H9 (cell line): ENCODE measurements around the gene FCAMR. TPM values are rescaled to one million over a fixed set of nuclear protein-coding genes. Genes with fewer than 3 reads are reported as not detected.

Experiments used
- DNase-seq: peaks from one replicate; pipeline ENCODE4 v3.0.0-alpha.2; 2017
- H2AFZ ChIP-seq: one replicate; pipeline ENCODE4 v1.6.1; 2013; ENCODE audit warnings: mild to moderate bottlenecking, low read length, control low read depth, moderate library complexity
- H2AK5ac ChIP-seq: 2 replicates; pipeline ENCODE4 v1.6.1; 2013; ENCODE audit warnings: low read length, control low read depth, mixed read lengths; ENCODE audit not compliant: insufficient read length
- H2BK120ac ChIP-seq: one replicate; pipeline ENCODE4 v1.6.1; 2013; ENCODE audit warnings: low read depth, mild to moderate bottlenecking, low read length, control low read depth, inconsistent platforms; ENCODE audit not compliant: poor library complexity, severe bottlenecking
- H2BK12ac ChIP-seq: 2 replicates; pipeline ENCODE4 v1.6.1; 2013; ENCODE audit warnings: low read length, control low read depth, mixed read lengths, low read depth; ENCODE audit not compliant: insufficient read length
- H2BK15ac ChIP-seq: 2 replicates; pipeline ENCODE4 v1.6.1; 2013; ENCODE audit warnings: low read depth, low read length, control low read depth
- H2BK20ac ChIP-seq: one replicate; pipeline ENCODE4 v1.6.1; 2013; ENCODE audit warnings: low read depth, mild to moderate bottlenecking, low read length, control low read depth, inconsistent platforms; ENCODE audit not compliant: poor library complexity, severe bottlenecking
- H2BK5ac ChIP-seq: 2 replicates; pipeline ENCODE4 v1.6.1; 2013; ENCODE audit warnings: low read length, control low read depth, mixed read lengths; ENCODE audit not compliant: insufficient read length
- H3K14ac ChIP-seq: 2 replicates; pipeline ENCODE4 v1.6.1; 2013; ENCODE audit warnings: low read length, control low read depth; ENCODE audit not compliant: insufficient read depth
- H3K18ac ChIP-seq: 2 replicates; pipeline ENCODE4 v1.6.1; 2013; ENCODE audit warnings: low read depth, mild to moderate bottlenecking, mixed read lengths, low read length, control low read depth; ENCODE audit not compliant: insufficient read length
- H3K23ac ChIP-seq: 2 replicates; pipeline ENCODE4 v1.6.1; 2013; ENCODE audit warnings: low read length, control low read depth, mixed read lengths, low read depth; ENCODE audit not compliant: insufficient read length
- H3K23me2 ChIP-seq: 2 replicates; pipeline ENCODE4 v1.6.1; 2013; ENCODE audit warnings: low read depth, mild to moderate bottlenecking, mixed read lengths, low read length, control low read depth; ENCODE audit not compliant: insufficient read length, poor library complexity, severe bottlenecking
- H3K27ac ChIP-seq: 2 replicates; pipeline ENCODE4 v1.5.1; 2013; ENCODE audit warnings: low read length, control low read depth, mixed read lengths, low read depth; ENCODE audit not compliant: insufficient read length
- H3K27me3 ChIP-seq: 2 replicates; pipeline ENCODE4 v1.6.1; 2013; ENCODE audit warnings: low read length, control low read depth, inconsistent platforms; ENCODE audit not compliant: insufficient read depth
- H3K4ac ChIP-seq: 2 replicates; pipeline ENCODE4 v1.6.1; 2013; ENCODE audit warnings: low read depth, mild to moderate bottlenecking, control low read depth, inconsistent platforms, low read length, moderate library complexity
- H3K4me1 ChIP-seq: 2 replicates; pipeline ENCODE4 v1.6.1; 2013; ENCODE audit warnings: low read length, control low read depth, inconsistent platforms; ENCODE audit not compliant: insufficient read depth
- H3K4me2 ChIP-seq: 2 replicates; pipeline ENCODE4 v1.6.1; 2013; ENCODE audit warnings: low read length, control low read depth, mixed read lengths; ENCODE audit not compliant: insufficient read length, insufficient read depth
- H3K56ac ChIP-seq: 2 replicates; pipeline ENCODE4 v1.6.1; 2013; ENCODE audit warnings: low read depth, mild to moderate bottlenecking, mixed read lengths, low read length, control low read depth; ENCODE audit not compliant: insufficient read length
- H3K79me1 ChIP-seq: 2 replicates; pipeline ENCODE4 v1.6.1; 2013; ENCODE audit warnings: low read depth, mild to moderate bottlenecking, moderate library complexity, low read length, control low read depth, inconsistent platforms; ENCODE audit not compliant: insufficient read depth, poor library complexity, severe bottlenecking
- H3K79me2 ChIP-seq: 2 replicates; pipeline ENCODE4 v1.6.1; 2013; ENCODE audit warnings: low read length, control low read depth, inconsistent platforms; ENCODE audit not compliant: insufficient read depth
- H3K9ac ChIP-seq: 2 replicates; pipeline ENCODE4 v1.6.1; 2013; ENCODE audit warnings: low read length, control low read depth, mixed read lengths; ENCODE audit not compliant: insufficient read length; ENCODE audit errors: extremely low read depth
- H3K9me3 ChIP-seq: one replicate; pipeline ENCODE4 v1.6.1; 2013; ENCODE audit warnings: low read depth, low read length, inconsistent platforms; ENCODE audit not compliant: control insufficient read depth
- H3T11ph ChIP-seq: one replicate; pipeline ENCODE4 v1.6.1; 2013; ENCODE audit warnings: mild to moderate bottlenecking, low read length, control low read depth, inconsistent platforms
- H4K20me1 ChIP-seq: one replicate; pipeline ENCODE4 v1.6.1; 2013; ENCODE audit not compliant: control insufficient read depth, insufficient read length, insufficient read depth
- H4K5ac ChIP-seq: 2 replicates; pipeline ENCODE4 v1.6.1; 2013; ENCODE audit warnings: low read depth, mild to moderate bottlenecking, mixed read lengths, low read length, control low read depth; ENCODE audit not compliant: insufficient read length
- H4K8ac ChIP-seq: replicated peaks from 2 replicates; pipeline ENCODE4 v1.6.1; 2013; ENCODE audit warnings: low read length, control low read depth, mixed read lengths, low read depth; ENCODE audit not compliant: insufficient read length
- H4K91ac ChIP-seq: 2 replicates; pipeline ENCODE4 v1.6.1; 2013; ENCODE audit warnings: low read depth, mild to moderate bottlenecking, moderate library complexity, mixed read lengths, low read length, control low read depth; ENCODE audit not compliant: insufficient read length
- H3K27ac Mint-ChIP-seq, 3 experiments: 2 replicates in 2 of 3; 3 replicates in 1 of 3; pipeline ENCODE4 v1.8.0; 2020 to 2021; ENCODE audit warnings: mixed read lengths in 3 of 3, mild to moderate bottlenecking in 1 of 3, moderate library complexity in 1 of 3
- H3K27me3 Mint-ChIP-seq: 2 replicates; pipeline ENCODE4 v1.8.0; 2021; ENCODE audit warnings: low read depth, mild to moderate bottlenecking, moderate library complexity, mixed read lengths
- H3K36me3 Mint-ChIP-seq, 3 experiments: 2 replicates in 2 of 3; 3 replicates in 1 of 3; pipeline ENCODE4 v1.8.0; 2020 to 2021; ENCODE audit warnings: low read depth in 3 of 3, mixed read lengths in 3 of 3; ENCODE audit not compliant: insufficient read depth in 1 of 3
- H3K4me1 Mint-ChIP-seq, 2 experiments: 2 replicates each; pipeline ENCODE4 v1.8.0; 2020; ENCODE audit warnings: mixed read lengths in 2 of 2
- H3K4me3 Mint-ChIP-seq, 2 experiments: 2 replicates in 1 of 2; 3 replicates in 1 of 2; pipeline ENCODE4 v1.8.0; 2020 to 2021; ENCODE audit warnings: mild to moderate bottlenecking in 2 of 2, mixed read lengths in 2 of 2, moderate library complexity in 1 of 2
- H3K9me3 Mint-ChIP-seq, 2 experiments: 2 replicates in 1 of 2; 3 replicates in 1 of 2; pipeline ENCODE4 v1.8.0; 2020; ENCODE audit warnings: mild to moderate bottlenecking in 2 of 2, mixed read lengths in 2 of 2, moderate library complexity in 1 of 2
- WGBS: extraction: QIAGEN DNeasy Blood & Tissue Kit; methylation state at CpG from one replicate; pipeline ENCODE4 v1.1.7; 2013; ENCODE audit warnings: missing lambda C conversion rate, low lambda C conversion rate, mixed read lengths; ENCODE audit not compliant: insufficient read length; ENCODE audit errors: extremely low coverage; 5-methylcytosine and 5-hydroxymethylcytosine counted together
- total RNA-seq: library from RNA; stranded (reverse); gene quantifications from 2 replicates; pipeline ENCODE4 v1.2.1, GENCODE V29; 2021
- TF ChIP-seq, protein P1 (sequence below): fragments of 200-600 bp; sonication (generic); conservative IDR thresholded peaks from 3 replicates; pipeline ENCODE4 v1.8.0; 2021; ENCODE audit warnings: antibody characterized with exemption, mild to moderate bottlenecking

FCAMR gene
- total RNA-seq, 1 experiment from 2014 or later = not detected

- Histone ChIP-seq H3K23ac (no peak overlapping the region), H3K79me1 (no peaks in the 10 kb centered on the region), H3K14ac (no peak overlapping the region), H2BK15ac (no peak overlapping the region), H3K4ac (no peak overlapping the region), H3K18ac (no peak overlapping the region), H3K27ac (no peak overlapping the region), H2AFZ (no peak overlapping the region), H4K20me1 (no peaks in the 10 kb centered on the region), H3K9me3 (no peaks in the 10 kb centered on the region), H3T11ph (no peak overlapping the region), H2BK12ac (no peak overlapping the region), H4K8ac (no peak overlapping the region), H3K79me2 (no peaks in the 10 kb centered on the region), H2BK5ac (no peak overlapping the region), H3K4me1 (no peaks in the 10 kb centered on the region), H3K23me2 (no peaks in the 10 kb centered on the region), H4K91ac (no peak overlapping the region), H4K5ac (no peak overlapping the region), H2AK5ac (no peak overlapping the region), H3K9ac (no peak overlapping the region), H2BK120ac (no peak overlapping the region), H3K4me2 (no peak overlapping the region), H3K56ac (no peak overlapping the region), H2BK20ac (no peak overlapping the region), H3K27me3 (no peaks in the 10 kb centered on the region)
- Mint-ChIP-seq H3K4me3 (no peak overlapping the region), H3K4me1 (peaks cover 24% of the 10 kb centered on the region in 2 experiments), H3K27me3 (peaks cover 8% of the 10 kb centered on the region), H3K9me3 (no peaks in the 10 kb centered on the region), H3K36me3 (no peaks in the 10 kb centered on the region), H3K27ac (no peak overlapping the region)
- DNase-seq = no peak
- TF ChIP-seq, protein P1, sequence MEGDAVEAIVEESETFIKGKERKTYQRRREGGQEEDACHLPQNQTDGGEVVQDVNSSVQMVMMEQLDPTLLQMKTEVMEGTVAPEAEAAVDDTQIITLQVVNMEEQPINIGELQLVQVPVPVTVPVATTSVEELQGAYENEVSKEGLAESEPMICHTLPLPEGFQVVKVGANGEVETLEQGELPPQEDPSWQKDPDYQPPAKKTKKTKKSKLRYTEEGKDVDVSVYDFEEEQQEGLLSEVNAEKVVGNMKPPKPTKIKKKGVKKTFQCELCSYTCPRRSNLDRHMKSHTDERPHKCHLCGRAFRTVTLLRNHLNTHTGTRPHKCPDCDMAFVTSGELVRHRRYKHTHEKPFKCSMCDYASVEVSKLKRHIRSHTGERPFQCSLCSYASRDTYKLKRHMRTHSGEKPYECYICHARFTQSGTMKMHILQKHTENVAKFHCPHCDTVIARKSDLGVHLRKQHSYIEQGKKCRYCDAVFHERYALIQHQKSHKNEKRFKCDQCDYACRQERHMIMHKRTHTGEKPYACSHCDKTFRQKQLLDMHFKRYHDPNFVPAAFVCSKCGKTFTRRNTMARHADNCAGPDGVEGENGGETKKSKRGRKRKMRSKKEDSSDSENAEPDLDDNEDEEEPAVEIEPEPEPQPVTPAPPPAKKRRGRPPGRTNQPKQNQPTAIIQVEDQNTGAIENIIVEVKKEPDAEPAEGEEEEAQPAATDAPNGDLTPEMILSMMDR = no peak
- no CpG with 5 or more reads among the region's 3 CpGs for WGBS
Measured at GRCh38 chr1:207006083-207006482, 35.8 kb upstream of the FCAMR start.
